GM12801 (cell line): ENCODE data around the gene RNF26.

Experiments used
- TF ChIP-seq, protein P1 (sequence below): IDR thresholded peaks from one replicate; pipeline ENCODE4 v1.5.1; 2011; ENCODE audit warnings: control low read depth; ENCODE audit not compliant: insufficient read length; ENCODE audit errors: extremely low read depth

RNF26 gene

DNA sequence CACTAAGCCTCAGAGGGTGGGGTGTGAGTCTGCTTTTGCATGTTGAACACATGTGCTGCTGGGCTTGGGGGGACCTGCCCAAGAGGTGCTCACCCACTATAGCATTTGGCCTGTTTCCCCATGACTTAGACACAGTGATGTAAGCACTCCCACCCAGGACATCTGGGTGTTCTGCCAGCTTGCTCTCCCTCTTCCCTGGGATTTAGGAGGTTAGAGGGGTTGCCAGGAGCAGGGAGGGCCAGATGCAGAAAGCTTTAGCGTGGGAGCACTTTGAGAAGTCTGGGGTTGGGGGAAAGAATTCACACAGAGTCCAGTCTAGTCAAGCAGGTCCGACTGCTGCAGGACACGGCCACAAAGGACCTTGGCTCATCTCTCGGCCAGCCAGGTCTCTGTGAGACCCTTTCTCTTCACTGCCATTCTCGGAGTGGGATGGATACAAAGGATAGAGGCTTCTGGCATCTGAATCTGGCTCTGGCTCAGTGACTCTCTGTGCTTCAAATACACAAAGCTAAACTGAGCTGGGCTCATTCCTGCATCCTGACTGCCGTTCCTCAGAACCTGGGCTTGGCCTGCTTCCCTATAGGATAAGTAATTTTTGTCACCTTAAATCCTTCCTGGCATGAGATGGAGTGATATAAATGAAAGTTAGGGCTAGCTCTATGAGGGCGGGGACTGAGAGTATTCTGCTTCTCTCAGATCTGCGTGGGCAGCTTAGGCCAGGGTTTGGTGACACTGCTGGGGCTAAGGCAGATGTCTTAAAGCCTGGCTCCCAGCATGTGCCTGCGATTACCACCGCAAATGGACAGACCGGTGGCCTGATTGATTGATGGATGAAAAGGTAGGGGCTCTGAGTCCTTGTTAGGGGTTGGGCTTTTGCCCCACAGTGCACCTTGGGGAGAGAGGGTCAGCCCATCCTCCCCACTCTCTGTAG is 32.6 kb downstream of the RNF26 start:
- TF ChIP-seq, protein P1, sequence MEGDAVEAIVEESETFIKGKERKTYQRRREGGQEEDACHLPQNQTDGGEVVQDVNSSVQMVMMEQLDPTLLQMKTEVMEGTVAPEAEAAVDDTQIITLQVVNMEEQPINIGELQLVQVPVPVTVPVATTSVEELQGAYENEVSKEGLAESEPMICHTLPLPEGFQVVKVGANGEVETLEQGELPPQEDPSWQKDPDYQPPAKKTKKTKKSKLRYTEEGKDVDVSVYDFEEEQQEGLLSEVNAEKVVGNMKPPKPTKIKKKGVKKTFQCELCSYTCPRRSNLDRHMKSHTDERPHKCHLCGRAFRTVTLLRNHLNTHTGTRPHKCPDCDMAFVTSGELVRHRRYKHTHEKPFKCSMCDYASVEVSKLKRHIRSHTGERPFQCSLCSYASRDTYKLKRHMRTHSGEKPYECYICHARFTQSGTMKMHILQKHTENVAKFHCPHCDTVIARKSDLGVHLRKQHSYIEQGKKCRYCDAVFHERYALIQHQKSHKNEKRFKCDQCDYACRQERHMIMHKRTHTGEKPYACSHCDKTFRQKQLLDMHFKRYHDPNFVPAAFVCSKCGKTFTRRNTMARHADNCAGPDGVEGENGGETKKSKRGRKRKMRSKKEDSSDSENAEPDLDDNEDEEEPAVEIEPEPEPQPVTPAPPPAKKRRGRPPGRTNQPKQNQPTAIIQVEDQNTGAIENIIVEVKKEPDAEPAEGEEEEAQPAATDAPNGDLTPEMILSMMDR: no peak

DNA sequence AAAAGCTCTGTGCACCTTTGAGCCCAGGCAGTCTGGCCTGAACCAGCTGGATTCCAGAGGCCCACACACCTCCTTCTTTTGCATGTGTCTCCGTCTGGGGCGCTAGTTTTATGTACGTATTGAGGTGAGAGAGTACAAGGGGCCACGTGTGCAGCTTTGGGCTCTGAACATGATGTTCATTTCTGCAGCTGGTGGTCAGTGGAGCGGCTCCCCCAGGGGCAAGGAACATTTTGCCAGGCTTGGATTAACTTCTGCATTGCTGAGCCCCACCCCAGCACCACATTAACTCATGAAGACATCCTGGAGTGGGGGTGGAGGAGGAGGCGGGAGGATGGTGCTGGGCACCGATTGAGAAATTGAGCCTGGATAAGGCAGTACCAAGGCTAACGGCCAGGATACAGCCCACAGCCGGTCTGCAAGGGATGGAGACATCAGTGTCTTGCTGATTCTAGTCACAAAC is 33.4 kb downstream of the RNF26 start:
- TF ChIP-seq, protein P1: no peak

DNA sequence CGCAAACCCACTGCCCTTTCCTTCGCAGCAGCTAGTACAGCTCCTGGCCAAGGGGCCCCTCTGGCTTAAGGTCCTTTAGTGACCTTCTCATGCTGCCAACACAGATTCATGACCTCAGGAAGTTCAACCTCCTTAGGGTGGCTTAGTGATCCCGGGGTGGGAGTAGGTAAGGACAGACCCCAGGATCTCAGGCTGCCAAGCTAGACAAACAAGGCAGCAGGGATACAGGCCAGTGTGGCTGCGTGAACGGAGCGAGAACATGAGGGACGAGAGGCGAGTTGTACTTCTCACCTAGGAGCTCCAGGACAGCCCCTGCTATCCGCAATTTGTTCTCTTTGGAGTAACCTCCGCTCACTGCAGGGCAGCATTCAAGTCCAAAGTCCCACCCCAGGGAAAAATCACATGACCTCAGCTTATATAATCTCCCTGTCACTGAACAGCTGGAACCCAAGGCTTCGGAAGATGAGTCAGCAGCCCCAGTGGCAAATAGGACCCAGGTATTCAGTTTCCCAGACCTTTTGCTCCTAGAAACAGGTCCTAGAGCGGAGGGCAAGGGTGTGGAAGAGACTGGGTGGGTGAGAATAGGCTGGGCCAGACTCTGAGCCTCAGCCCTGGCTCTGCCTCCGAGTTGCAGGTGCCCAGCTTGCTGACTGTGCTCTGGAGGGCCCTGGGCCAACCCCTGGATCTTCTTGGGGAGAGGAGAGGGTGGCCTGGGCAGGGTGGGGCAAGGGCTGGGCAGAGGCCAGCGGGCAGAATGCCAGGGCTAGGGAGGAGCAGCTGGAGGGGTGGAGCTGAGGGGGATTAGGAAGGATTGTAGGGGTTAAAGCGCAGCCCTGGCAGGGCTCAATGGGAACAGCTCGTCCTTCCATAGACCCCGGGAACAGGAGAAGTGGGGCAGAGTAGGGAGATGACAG is 34.1 kb downstream of the RNF26 start:
- TF ChIP-seq, protein P1: no peak

DNA sequence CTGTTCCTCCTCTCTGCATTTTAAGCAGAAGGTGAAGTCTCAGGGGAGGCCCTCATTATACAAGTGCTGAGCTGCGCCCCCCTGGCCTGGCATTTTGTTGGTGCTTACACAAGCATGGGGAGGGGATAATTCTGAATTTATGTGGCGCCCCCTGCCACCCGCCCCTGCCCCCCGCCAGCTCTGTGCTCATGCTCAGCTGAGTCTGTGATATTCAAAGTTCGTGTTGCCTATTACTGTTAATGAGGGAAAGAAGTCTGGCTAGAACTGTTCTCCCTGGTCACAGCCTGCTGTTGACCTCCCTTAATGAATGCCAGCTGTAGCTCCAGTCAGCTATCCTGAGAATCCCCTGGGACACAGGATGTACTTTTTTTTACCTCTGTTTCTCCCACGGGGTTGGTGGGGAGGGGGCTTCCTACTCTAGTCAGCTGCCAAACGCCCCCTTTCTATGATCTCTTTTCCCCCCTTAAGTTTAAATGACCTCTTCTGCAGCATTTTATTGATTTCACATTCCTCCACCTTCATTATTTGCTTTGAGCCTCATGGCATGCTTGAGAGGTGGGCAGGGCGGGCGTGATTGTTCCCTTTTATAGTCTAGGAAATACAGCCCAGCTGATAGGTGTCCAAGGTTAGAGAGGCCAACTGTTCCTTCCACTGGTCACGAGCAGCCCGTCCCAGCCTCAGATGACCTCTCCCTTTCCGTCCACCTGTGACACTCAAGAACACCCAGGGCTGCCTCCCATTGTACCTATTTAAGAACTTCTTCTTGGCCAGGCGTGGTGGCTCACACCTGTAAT is 35.0 kb downstream of the RNF26 start:
- TF ChIP-seq, protein P1: no peak

DNA sequence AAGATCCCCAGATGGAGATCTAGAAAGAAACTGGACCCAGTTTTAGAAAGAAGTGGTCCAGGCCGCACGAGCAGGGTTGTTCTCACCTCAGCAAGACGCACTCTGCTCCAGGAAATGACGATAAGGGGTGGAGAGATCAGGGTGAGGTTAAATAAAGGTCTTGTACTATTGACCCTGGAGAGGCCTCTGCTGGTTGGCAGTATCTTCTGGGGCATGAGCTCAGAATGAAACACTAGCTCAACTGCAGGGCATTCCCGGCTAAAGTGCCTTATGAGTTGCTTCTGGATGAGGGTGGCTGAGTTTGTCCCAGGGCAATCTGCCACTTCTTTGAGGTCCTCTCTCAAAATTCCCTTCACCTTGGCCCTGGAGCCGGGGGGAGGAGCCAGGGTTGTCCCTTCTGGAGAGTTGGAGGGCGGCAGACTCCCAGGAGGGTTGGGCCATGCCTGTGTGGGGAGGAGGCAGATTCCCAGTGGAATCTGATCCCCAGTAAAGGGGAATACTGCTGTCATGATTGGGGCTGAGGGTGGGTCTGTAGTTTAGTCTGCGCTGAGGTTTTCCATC is 36.2 kb downstream of the RNF26 start:
- TF ChIP-seq, protein P1: no peak

DNA sequence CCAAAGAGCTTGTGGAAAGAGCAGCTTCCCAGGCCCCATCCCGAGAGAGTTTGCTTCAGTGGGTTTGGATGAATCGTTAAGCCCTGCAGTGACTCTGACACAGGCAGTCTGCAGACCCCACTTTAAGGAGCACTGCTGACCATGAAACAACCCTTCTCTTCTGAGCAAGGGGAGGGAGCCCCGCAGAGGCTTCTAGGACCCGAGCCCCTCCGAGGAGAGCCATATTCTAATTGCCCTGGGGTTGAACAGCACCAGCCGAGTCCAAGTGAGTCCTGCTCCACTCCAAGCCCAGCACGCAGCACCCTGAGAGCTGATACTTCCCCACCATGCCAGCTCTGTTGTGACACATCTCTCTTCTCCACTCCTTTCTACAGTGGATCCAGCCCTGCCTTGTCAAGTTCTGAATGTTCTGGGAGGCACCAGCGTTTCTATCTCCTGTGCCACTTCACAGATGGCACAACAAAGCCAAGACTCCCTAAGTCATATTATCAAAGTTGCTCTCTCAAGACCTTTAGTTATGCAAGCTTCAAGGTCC is 36.8 kb downstream of the RNF26 start:
- TF ChIP-seq, protein P1: no peak
